PC-3 (cell line): ENCODE measurements around the gene CHRNA4. TPM values are rescaled to one million over a fixed set of nuclear protein-coding genes. Genes with fewer than 3 reads are reported as not detected.

Experiments
- ATAC-seq: fragments of 200-7000 bp; cut with Tn5 transposase; 2 replicates; pipeline ENCODE4 v1.9.1; 2020; ENCODE audit warnings: mild to moderate bottlenecking, moderate library complexity
- BruUV-seq: library from RNA; stranded (reverse); fragments of 400-500 nt; replicated peaks from 2 replicates; lab custom pipeline; 2021; lab: Mats Ljungman, UMichigan
- CTCF ChIA-PET: fragments of 300-600 bp; sonication (Branson Sonifier 250); formaldehyde crosslinking; loops from one replicate; lab custom pipeline; 2022; ENCODE audit warnings: antibody characterized with exemption; lab: Charles Lee
- POLR2A ChIA-PET: fragments of 300-600 bp; sonication (Branson Sonifier 250); formaldehyde crosslinking; loops from one replicate; lab custom pipeline; 2022; ENCODE audit warnings: antibody characterized with exemption; ENCODE audit not compliant: unreplicated experiment; lab: Charles Lee
- DNase-seq: peaks from one replicate; pipeline ENCODE4 v3.0.0-alpha.2; 2015
- H2AFZ ChIP-seq: fragments of 300-600 bp; sonication (generic); 2 replicates; pipeline ENCODE4 v1.6.0; 2016; ENCODE audit warnings: antibody characterized with exemption, low read length
- H3F3A ChIP-seq: fragments of 300-600 bp; sonication (generic); one replicate; pipeline ENCODE4 v1.6.0; 2017; ENCODE audit warnings: antibody characterized with exemption, low read length, control low read depth, mild to moderate bottlenecking; ENCODE audit not compliant: unreplicated experiment
- H3K27ac ChIP-seq: fragments of 300-600 bp; sonication (generic); 2 replicates; pipeline ENCODE4 v1.5.1; 2016; ENCODE audit warnings: mild to moderate bottlenecking, low read length
- H3K27me3 ChIP-seq: fragments of 300-600 bp; sonication (generic); 2 replicates; pipeline ENCODE4 v1.6.1; 2016; ENCODE audit warnings: low read length, mixed read lengths
- H3K36me3 ChIP-seq: fragments of 300-600 bp; sonication (generic); 2 replicates; pipeline ENCODE4 v1.6.1; 2016; ENCODE audit warnings: low read depth, mixed run types, low read length, mixed read lengths
- H3K4me1 ChIP-seq: fragments of 300-600 bp; sonication (generic); 2 replicates; pipeline ENCODE4 v1.5.1; 2016; ENCODE audit warnings: low read length; ENCODE audit not compliant: insufficient read depth
- H3K4me2 ChIP-seq: fragments of 300-600 bp; sonication (generic); 2 replicates; pipeline ENCODE4 v1.6.0; 2016; ENCODE audit warnings: low read length
- H3K4me3 ChIP-seq: fragments of 300-600 bp; sonication (generic); 2 replicates; pipeline ENCODE4 v1.5.1; 2016; ENCODE audit warnings: mild to moderate bottlenecking, low read length, mixed read lengths
- H3K79me2 ChIP-seq: fragments of 300-600 bp; sonication (generic); 2 replicates; pipeline ENCODE4 v1.6.1; 2017; ENCODE audit warnings: low read length, mixed read lengths
- H3K9ac ChIP-seq: fragments of 300-600 bp; sonication (generic); 2 replicates; pipeline ENCODE4 v1.6.0; 2016; ENCODE audit warnings: mild to moderate bottlenecking, low read length
- H3K9me2 ChIP-seq: fragments of 300-600 bp; sonication (generic); replicated peaks from 2 replicates; pipeline ENCODE4 v1.6.1; 2016; ENCODE audit warnings: mixed run types, low read length, mixed read lengths
- H3K9me3 ChIP-seq: fragments of 300-600 bp; sonication (generic); 2 replicates; pipeline ENCODE4 v1.6.1; 2016; ENCODE audit warnings: low read length, mixed read lengths
- H4K20me1 ChIP-seq: fragments of 300-600 bp; sonication (generic); 2 replicates; pipeline ENCODE4 v1.6.1; 2016; ENCODE audit warnings: low read length, mixed read lengths
- CTCF ChIP-seq: fragments of 300-600 bp; sonication (generic); conservative IDR thresholded peaks from 2 replicates; pipeline ENCODE4 v1.5.1; 2017; ENCODE audit warnings: antibody characterized with exemption, low read depth, mild to moderate bottlenecking, low read length
- EZH2 ChIP-seq: fragments of 300-600 bp; sonication (generic); IDR thresholded peaks from one replicate; pipeline ENCODE4 v1.6.1; 2017; ENCODE audit warnings: antibody characterized with exemption, mild to moderate bottlenecking, low read length; ENCODE audit not compliant: unreplicated experiment
- EZH2phosphoT487 ChIP-seq: fragments of 300-600 bp; sonication (generic); IDR thresholded peaks from 2 replicates; pipeline ENCODE4 v1.6.1; 2018; ENCODE audit warnings: mild to moderate bottlenecking, antibody characterized with exemption, low read length, borderline replicate concordance
- intact Hi-C: fragments of 100-400 bp; cut with micrococcal nuclease; formaldehyde crosslinking; loops from 2 replicates; pipeline ENCODE4 v1.9.0; 2023
- total RNA-seq: library from RNA; depleted of rRNA; stranded (reverse); fragments of >200 nt; gene quantifications from 2 replicates; pipeline ENCODE4 v1.2.3, GENCODE V29; 2014; rRNA removed

Gene CHRNA4
- total RNA-seq, 1 experiment from 2014 or later = not detected

- H3F3A ChIP-seq = no peaks in the 10 kb centered on the region
- no peaks in the 10 kb centered on the region for H3K79me2 ChIP-seq
- ATAC-seq = no peak
- ChIA-PET CTCF (no interaction called here), POLR2A (no interaction called here)
- no peak overlapping the region for H3K27ac ChIP-seq
- no peaks in the 10 kb centered on the region for H4K20me1 ChIP-seq
- no peaks in the 10 kb centered on the region for H3K9me2 ChIP-seq
- no peaks in the 10 kb centered on the region for H3K9me3 ChIP-seq
- H3K36me3 ChIP-seq = no peaks in the 10 kb centered on the region
- H3K27me3 ChIP-seq = peaks cover 29% of the 10 kb centered on the region
- no peak overlapping the region for H3K4me2 ChIP-seq
- H3K4me3 ChIP-seq = no peak overlapping the region
- TF ChIP-seq EZH2phosphoT487 = no peak
- TF ChIP-seq CTCF = no peak
- TF ChIP-seq EZH2 = no peak
- no peaks in the 10 kb centered on the region for H3K4me1 ChIP-seq
- H2AFZ ChIP-seq = no peak overlapping the region
- intact Hi-C loops = no loop called here
- no peak overlapping the region for H3K9ac ChIP-seq
- no peak for DNase-seq
- no TSS peak for BruUV-seq
These were observed 67.7 kb downstream of the CHRNA4 start for GRCh38 chr20:63293456-63293855.

Other genes starting within 250 kb of the CHRNA4 start
- gene YTHDF1, start 145.2 kb downstream of the CHRNA4 start, total RNA-seq = 30.0 and 34.0 TPM in 2 replicates
- gene BIRC7, start 125.4 kb downstream of the CHRNA4 start, total RNA-seq = not detected in 2 replicates
- not detected in 2 replicates for gene NKAIN4, start 106.9 kb downstream of the CHRNA4 start, total RNA-seq
- 75.6 and 92.0 TPM in 2 replicates for gene ARFGAP1, start 88.5 kb downstream of the CHRNA4 start, total RNA-seq
- not detected in 2 replicates for gene COL20A1, start 68.2 kb downstream of the CHRNA4 start, total RNA-seq
- gene KCNQ2, start 111.3 kb upstream of the CHRNA4 start, total RNA-seq = not detected in 2 replicates
- 463 and 559 TPM in 2 replicates for gene EEF1A2, start 137.7 kb upstream of the CHRNA4 start, total RNA-seq
- gene PPDPF, start 159.4 kb upstream of the CHRNA4 start, total RNA-seq = 245 and 256 TPM in 2 replicates
- 11.1 and 15.1 TPM in 2 replicates for gene PTK6, start 176.0 kb upstream of the CHRNA4 start, total RNA-seq
- gene SRMS, start 186.4 kb upstream of the CHRNA4 start, total RNA-seq = 0.22 and 0.63 TPM in 2 replicates
- 0.40 and 1.8 TPM in 2 replicates for gene FNDC11, start 192.8 kb upstream of the CHRNA4 start, total RNA-seq
- gene HELZ2, start 212.9 kb upstream of the CHRNA4 start, total RNA-seq = 33.4 and 77.2 TPM in 2 replicates